GM12875 (cell line): Measurements from ENCODE around the gene OR52B6.

Experiments
- H3K4me3 ChIP-seq: one replicate; pipeline ENCODE4 v1.5.1; 2011; ENCODE audit warnings: low read depth, low read length, control low read depth
- TF ChIP-seq, protein P1 (sequence below): IDR thresholded peaks from 2 replicates; pipeline ENCODE4 v1.5.1; 2011; ENCODE audit warnings: low read depth, mild to moderate bottlenecking, control low read depth, inconsistent platforms, low read length, moderate library complexity, borderline replicate concordance; ENCODE audit not compliant: insufficient read depth

Gene OR52B6

GRCh38 chr11:5605849-5606248, 25.2 kb downstream of the OR52B6 start:
- TF ChIP-seq, protein P1, sequence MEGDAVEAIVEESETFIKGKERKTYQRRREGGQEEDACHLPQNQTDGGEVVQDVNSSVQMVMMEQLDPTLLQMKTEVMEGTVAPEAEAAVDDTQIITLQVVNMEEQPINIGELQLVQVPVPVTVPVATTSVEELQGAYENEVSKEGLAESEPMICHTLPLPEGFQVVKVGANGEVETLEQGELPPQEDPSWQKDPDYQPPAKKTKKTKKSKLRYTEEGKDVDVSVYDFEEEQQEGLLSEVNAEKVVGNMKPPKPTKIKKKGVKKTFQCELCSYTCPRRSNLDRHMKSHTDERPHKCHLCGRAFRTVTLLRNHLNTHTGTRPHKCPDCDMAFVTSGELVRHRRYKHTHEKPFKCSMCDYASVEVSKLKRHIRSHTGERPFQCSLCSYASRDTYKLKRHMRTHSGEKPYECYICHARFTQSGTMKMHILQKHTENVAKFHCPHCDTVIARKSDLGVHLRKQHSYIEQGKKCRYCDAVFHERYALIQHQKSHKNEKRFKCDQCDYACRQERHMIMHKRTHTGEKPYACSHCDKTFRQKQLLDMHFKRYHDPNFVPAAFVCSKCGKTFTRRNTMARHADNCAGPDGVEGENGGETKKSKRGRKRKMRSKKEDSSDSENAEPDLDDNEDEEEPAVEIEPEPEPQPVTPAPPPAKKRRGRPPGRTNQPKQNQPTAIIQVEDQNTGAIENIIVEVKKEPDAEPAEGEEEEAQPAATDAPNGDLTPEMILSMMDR = 0 out of 2 replicates have a peak, but pooled peaks have one; percentile 7
- H3K4me3 ChIP-seq = no peak overlapping the region

DNA sequence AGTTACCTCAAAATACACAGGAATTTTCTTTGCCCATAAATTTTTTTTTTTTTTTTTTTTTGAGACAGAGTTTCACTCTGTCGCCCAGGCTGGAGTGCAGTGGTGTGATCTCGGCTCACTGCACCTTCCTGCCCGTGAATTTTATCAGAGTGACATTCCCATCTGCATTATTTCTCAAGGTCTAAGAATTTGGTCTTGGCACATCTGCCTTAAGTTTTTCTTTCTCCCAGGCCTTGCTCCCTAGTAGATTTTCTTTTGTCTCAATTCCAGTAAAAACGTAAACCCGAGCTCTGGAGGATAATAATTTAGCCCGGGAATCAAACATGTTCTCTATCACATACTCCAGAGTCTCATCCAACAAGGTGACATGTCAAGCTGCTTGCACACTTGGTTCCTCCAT, 28.1 kb downstream of the OR52B6 start:
- TF ChIP-seq, protein P1 = no peak
- H3K4me3 ChIP-seq = no peak overlapping the region

DNA sequence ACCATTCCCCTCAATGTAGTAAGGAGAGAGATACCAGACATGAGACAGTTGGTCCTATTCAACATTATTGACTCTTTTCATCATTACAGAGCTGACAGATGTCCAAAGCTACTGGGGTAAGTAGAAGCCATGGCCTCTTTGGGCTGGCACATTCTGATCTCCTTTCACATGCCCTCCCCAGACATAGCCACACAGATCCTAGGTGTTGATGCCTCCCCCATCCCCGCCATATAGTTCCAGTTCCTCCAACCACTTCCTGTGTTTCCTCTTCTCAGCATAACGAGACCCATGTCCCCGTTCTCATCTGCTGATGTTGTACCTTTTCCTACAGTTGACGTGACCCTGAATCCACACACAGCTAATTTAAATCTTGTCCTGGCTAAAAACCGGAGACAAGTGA, 29.8 kb downstream of the OR52B6 start:
- TF ChIP-seq, protein P1 = no peak
- H3K4me3 ChIP-seq = no peak overlapping the region

- H3K4me3 ChIP-seq = no peak overlapping the region
- TF ChIP-seq, protein P1 = no peak
These were observed 30.9 kb downstream of the OR52B6 start for GRCh38 chr11:5611627-5612026.

- H3K4me3 ChIP-seq = no peak overlapping the region
- TF ChIP-seq, protein P1 = no peak
These were observed 38.1 kb downstream of the OR52B6 start for GRCh38 chr11:5618807-5619206.

DNA sequence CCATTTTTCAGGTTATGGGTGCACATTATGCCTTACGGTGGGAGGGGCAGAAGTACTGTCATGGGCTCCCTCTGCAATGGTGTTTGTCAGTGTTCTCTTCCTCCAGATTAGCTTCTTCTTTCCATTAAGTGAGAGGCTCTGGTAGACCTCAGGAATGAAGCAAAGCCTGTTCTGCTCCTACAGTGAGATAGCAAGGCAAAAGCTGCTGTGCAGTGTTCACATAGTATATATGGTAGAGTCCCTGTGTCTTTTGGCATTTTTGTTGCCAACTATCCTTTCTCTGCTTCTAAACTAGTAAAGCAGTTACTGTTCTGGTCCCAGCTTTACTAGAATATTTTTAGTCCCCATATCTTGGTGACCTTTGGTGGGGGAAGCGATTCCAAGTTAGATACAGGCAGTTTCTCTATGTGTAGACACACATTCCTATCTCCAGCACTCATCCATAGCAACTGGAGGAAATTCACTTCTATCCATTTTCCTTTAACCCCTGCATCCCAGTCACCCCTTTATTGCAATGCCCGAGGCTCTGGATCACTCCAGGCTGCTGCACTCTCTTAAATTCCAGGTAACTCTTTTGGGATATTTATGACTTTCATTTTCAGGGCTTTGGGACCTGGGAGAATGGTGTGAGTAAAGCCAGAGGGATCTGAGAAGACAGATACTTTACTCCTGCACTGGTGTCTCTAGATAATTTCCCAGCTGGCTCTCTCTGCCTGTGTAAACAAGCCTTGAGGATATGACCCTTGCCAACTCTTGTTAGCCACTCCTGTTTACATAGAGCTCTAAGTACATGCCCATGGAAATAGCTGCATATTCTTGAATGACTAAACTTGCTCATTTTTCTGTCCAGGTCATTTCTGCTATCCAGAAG, 40.2 kb downstream of the OR52B6 start:
- H3K4me3 ChIP-seq = no peak overlapping the region
- TF ChIP-seq, protein P1 = no peak

GRCh38 chr11:5621580-5621979, 40.9 kb downstream of the OR52B6 start:
- TF ChIP-seq, protein P1 = no peak
- no peak overlapping the region for H3K4me3 ChIP-seq
